B cell (primary cell): ENCODE measurements around the gene BHLHE41. TPM values are rescaled to one million over a fixed set of nuclear protein-coding genes. Genes with fewer than 3 reads are reported as not detected.

Experiments used
- ATAC-seq: fragments of 200-7000 bp; cut with Tn5 transposase; one replicate; pipeline ENCODE4 v1.10.0; 2021; ENCODE audit warnings: low read depth, mild to moderate bottlenecking, moderate number of reproducible peaks, moderate library complexity
- CTCF ChIA-PET: fragments of 350-600 bp; sonication (Branson Sonifier 250); formaldehyde crosslinking; loops from one replicate; lab custom pipeline; 2021; ENCODE audit warnings: antibody characterized with exemption, inconsistent platforms; lab: Charles Lee
- POLR2A ChIA-PET: fragments of 350-600 bp; sonication (Branson Sonifier 250); formaldehyde crosslinking; loops from one replicate; lab custom pipeline; 2021; ENCODE audit warnings: antibody characterized with exemption; lab: Charles Lee
- DNase-seq: peaks from one replicate; pipeline ENCODE4 v3.0.0; 2013
- H2AFZ ChIP-seq: 2 replicates; pipeline ENCODE4 v1.6.1; 2012; ENCODE audit warnings: mild to moderate bottlenecking, low read depth, low read length; ENCODE audit not compliant: insufficient read depth, poor library complexity, severe bottlenecking
- H3K27ac ChIP-seq, 2 donors: 1 replicate in 1 of 2; 2 replicates in 1 of 2; pipeline ENCODE4 v1.5.1; 2012 to 2013; ENCODE audit warnings: low read length in 2 of 2, mild to moderate bottlenecking in 2 of 2, moderate library complexity in 1 of 2
- H3K27me3 ChIP-seq, 4 experiments: fragments of 200-600 bp in 1 of 4; sonication (generic) in 1 of 4; replicated peaks in 1 of 4; 1 replicate in 2 of 4; 2 replicates in 2 of 4; pipeline versions ENCODE4 v1.6.1 to v1.7.0; 2013 to 2016; ENCODE audit warnings: low read length in 3 of 4, mild to moderate bottlenecking in 2 of 4, mixed read lengths in 1 of 4, moderate library complexity in 1 of 4; ENCODE audit not compliant: insufficient read depth in 4 of 4, control insufficient read depth in 3 of 4; ENCODE audit errors: control extremely low read depth in 1 of 4
- H3K36me3 ChIP-seq, 2 experiments: replicated peaks in 1 of 2; 1 replicate in 1 of 2; 2 replicates in 1 of 2; pipeline versions ENCODE4 v1.6.1 to v1.7.1; 2013; ENCODE audit warnings: low read length in 1 of 2; ENCODE audit not compliant: insufficient read depth in 2 of 2, control insufficient read depth in 1 of 2; ENCODE audit errors: control extremely low read depth in 1 of 2, extremely low read depth in 1 of 2
- H3K4me1 ChIP-seq, 2 donors: fragments of 200-600 bp in 1 of 2; sonication (generic) in 1 of 2; 1 replicate in 1 of 2; 2 replicates in 1 of 2; pipeline versions ENCODE4 v1.5.1 to v1.6.1; 2013 to 2017; ENCODE audit warnings: low read length in 2 of 2; ENCODE audit not compliant: control insufficient read depth in 2 of 2, insufficient read depth in 2 of 2
- H3K4me2 ChIP-seq: replicated peaks from 2 replicates; pipeline ENCODE3; 2012; ENCODE audit warnings: mild to moderate bottlenecking, low read depth, low read length; ENCODE audit not compliant: poor library complexity, severe bottlenecking
- H3K4me3 ChIP-seq, 5 experiments: fragments of 200-600 bp in 1 of 5; sonication (generic) in 1 of 5; 1 replicate in 3 of 5; 2 replicates in 2 of 5; pipeline versions ENCODE4 v1.5.1 to v1.7.0; 2011 to 2016; ENCODE audit warnings: low read length in 4 of 5, mild to moderate bottlenecking in 4 of 5, low read depth in 2 of 5, control low read depth in 1 of 5, moderate library complexity in 1 of 5; ENCODE audit not compliant: insufficient read depth in 1 of 5; ENCODE audit errors: control extremely low read depth in 1 of 5, extremely low read depth in 1 of 5
- H3K79me2 ChIP-seq: fragments of 200-600 bp; sonication (generic); one replicate; pipeline ENCODE4 v1.6.0; 2016; ENCODE audit warnings: low read length; ENCODE audit not compliant: control insufficient read depth, insufficient read depth
- H3K9ac ChIP-seq: fragments of 200-600 bp; sonication (generic); 2 replicates; pipeline ENCODE4 v1.6.1; 2017; ENCODE audit warnings: mild to moderate bottlenecking, low read length, moderate library complexity
- H3K9me3 ChIP-seq, 3 donors: one replicate each; pipeline versions ENCODE4 v1.6.1 to v1.7.1; 2013; ENCODE audit warnings: low read length in 2 of 3; ENCODE audit not compliant: control insufficient read depth in 2 of 3, insufficient read depth in 1 of 3; ENCODE audit errors: control extremely low read depth in 1 of 3
- H4K20me1 ChIP-seq: 2 replicates; pipeline ENCODE4 v1.6.0; 2012; ENCODE audit warnings: mild to moderate bottlenecking, low read length; ENCODE audit not compliant: insufficient read depth, control insufficient read depth, poor library complexity, severe bottlenecking
- H3K27ac Mint-ChIP-seq: one replicate; pipeline ENCODE4 v1.8.0; 2021; ENCODE audit warnings: mixed read lengths
- H3K27me3 Mint-ChIP-seq: one replicate; pipeline ENCODE4 v1.8.0; 2021; ENCODE audit warnings: mixed read lengths
- H3K4me1 Mint-ChIP-seq: one replicate; pipeline ENCODE4 v1.8.0; 2021; ENCODE audit warnings: mixed read lengths
- H3K4me3 Mint-ChIP-seq: one replicate; pipeline ENCODE4 v1.8.0; 2021; ENCODE audit warnings: mixed read lengths
- H3K9me3 Mint-ChIP-seq: one replicate; pipeline ENCODE4 v1.8.0; 2022; ENCODE audit warnings: mixed read lengths; ENCODE audit not compliant: insufficient read depth
- EZH2 ChIP-seq: IDR thresholded peaks from 2 replicates; pipeline ENCODE4 v1.6.1; 2012; ENCODE audit warnings: borderline replicate concordance, low read depth, mild to moderate bottlenecking, moderate library complexity, low read length; ENCODE audit not compliant: insufficient read depth, poor library complexity, severe bottlenecking
- WGBS: methylation state at CpG from one replicate; pipeline ENCODE4 v1.1.5; 2013; ENCODE audit warnings: missing lambda C conversion rate; ENCODE audit not compliant: insufficient coverage; 5-methylcytosine and 5-hydroxymethylcytosine counted together
- intact Hi-C: fragments of 100-400 bp; cut with micrococcal nuclease; formaldehyde crosslinking; loops from one replicate; pipeline ENCODE4 v1.10.0; 2022
- polyA plus RNA-seq: library from polyadenylated mRNA; depleted of rRNA; stranded (reverse); fragments of >200 nt; gene quantifications from 2 replicates; pipeline ENCODE4 v1.2.3, GENCODE V29; 2012
- total RNA-seq, 2 donors: library from RNA; stranded (reverse); fragments of 120-200 nt in 1 of 2; gene quantifications; 1 replicate in 1 of 2; 2 replicates in 1 of 2; pipeline versions ENCODE4 v1.2.3 to v1.2.4, GENCODE V29; 2013 to 2022
- TF ChIP-seq, protein P1 (sequence below): fragments of 200-600 bp; IDR thresholded peaks from one replicate; pipeline ENCODE4 v1.8.0; 2022; ENCODE audit warnings: antibody characterized with exemption, mild to moderate bottlenecking

The BHLHE41 gene
- total and polyA plus RNA-seq, 2 donors (not counting 1 experiment from before 2014, with no cell fraction given): 12.0 to 57.2 TPM

DNA sequence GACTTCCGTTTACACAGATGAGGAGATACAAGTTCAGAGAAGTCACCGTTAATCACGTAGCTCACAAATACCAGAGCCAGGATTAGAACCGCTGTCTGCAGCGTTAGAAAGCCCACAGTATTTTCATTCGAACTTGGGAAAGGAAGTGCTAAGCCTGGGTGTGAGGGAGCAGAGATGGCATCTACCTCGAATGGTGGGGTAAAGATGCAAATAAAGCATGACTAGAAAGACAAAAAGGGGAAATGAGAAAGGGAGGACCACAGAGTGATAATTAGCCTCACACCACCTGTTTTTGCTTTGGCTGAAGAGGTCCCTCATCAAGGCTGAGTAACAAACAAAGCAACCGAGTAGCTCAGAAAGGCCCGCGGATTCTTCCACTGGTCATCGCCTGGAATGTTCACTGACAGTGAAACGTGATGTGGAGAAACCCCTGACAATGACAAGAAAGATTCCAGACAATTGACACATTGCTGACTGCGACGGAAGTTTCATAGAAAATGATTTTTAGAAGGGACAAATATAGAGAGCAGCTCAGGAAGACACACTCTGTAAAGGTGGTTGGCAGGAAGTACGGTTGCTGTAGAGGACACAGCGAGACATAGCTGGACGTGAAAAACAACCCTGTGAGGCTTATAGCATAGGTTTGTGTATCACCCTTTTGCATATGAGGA is 31.5 kb upstream of the BHLHE41 start:
- Histone ChIP-seq H3K79me2 (no peaks in the 10 kb centered on the region), H2AFZ (peak overlapping the region; percentile 52), H3K4me3 (peak overlapping the region; percentile 3 to 53 (median 35)), H3K4me1 (peaks cover 73 to 86% of the 10 kb centered on the region in 2 donors), H4K20me1 (no peaks in the 10 kb centered on the region), H3K27ac (peak overlapping the region; percentile 84 to 88), H3K4me2 (peak overlapping the region; percentile 71), H3K27me3 (no peaks in the 10 kb centered on the region), H3K36me3 (no peaks in the 10 kb centered on the region), H3K9me3 (no peaks in the 10 kb centered on the region), H3K9ac (peak overlapping the region; percentile 51)
- peak; percentile 90 for DNase-seq
- Mint-ChIP-seq H3K27ac (peak overlapping the region; percentile 99), H3K4me3 (peak overlapping the region; percentile 84), H3K9me3 (no peaks in the 10 kb centered on the region), H3K4me1 (peaks cover 91% of the 10 kb centered on the region), H3K27me3 (no peaks in the 10 kb centered on the region)
- intact Hi-C loops: loop anchor here (1.0 to 2.0 kb wide), 7 partner anchors 30 to 676 kb away; partner anchors contain the start of gene ITPR2
- ChIA-PET CTCF (interaction anchor here (0.8 to 5.2 kb wide), 21 partner anchors 9 to 676 kb away, joined by 3 to 72 read pairs (median 5); partner anchors contain the start of genes BHLHE41, ITPR2 and SSPN), POLR2A (interaction anchor here (0.6 to 6.4 kb wide), 16 partner anchors 11 to 771 kb away, joined by 3 to 117 read pairs (median 4); partner anchors contain the start of genes BHLHE41 and SSPN)
- TF ChIP-seq EZH2: no peak
- TF ChIP-seq, protein P1, sequence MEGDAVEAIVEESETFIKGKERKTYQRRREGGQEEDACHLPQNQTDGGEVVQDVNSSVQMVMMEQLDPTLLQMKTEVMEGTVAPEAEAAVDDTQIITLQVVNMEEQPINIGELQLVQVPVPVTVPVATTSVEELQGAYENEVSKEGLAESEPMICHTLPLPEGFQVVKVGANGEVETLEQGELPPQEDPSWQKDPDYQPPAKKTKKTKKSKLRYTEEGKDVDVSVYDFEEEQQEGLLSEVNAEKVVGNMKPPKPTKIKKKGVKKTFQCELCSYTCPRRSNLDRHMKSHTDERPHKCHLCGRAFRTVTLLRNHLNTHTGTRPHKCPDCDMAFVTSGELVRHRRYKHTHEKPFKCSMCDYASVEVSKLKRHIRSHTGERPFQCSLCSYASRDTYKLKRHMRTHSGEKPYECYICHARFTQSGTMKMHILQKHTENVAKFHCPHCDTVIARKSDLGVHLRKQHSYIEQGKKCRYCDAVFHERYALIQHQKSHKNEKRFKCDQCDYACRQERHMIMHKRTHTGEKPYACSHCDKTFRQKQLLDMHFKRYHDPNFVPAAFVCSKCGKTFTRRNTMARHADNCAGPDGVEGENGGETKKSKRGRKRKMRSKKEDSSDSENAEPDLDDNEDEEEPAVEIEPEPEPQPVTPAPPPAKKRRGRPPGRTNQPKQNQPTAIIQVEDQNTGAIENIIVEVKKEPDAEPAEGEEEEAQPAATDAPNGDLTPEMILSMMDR: no peak
- 19% methylated on average over 14 of the region's 17 CpGs for WGBS
- peak; percentile 81 for ATAC-seq
